Neural progenitor cell (in vitro differentiated cells): ENCODE results near the gene MKRN2OS. TPM values are rescaled to one million over a fixed set of nuclear protein-coding genes. Genes with fewer than 3 reads are reported as not detected.

Experiments
- DNase-seq: peaks from one replicate; pipeline ENCODE4 v3.0.0-alpha.2; 2016; ENCODE audit warnings: low spot score
- H2AFZ ChIP-seq: fragments of 200-600 bp; sonication (generic); replicated peaks from 2 replicates; pipeline ENCODE4 v1.6.1; 2016; ENCODE audit warnings: antibody characterized with exemption
- H3F3A ChIP-seq: fragments of 200-600 bp; sonication (generic); 2 replicates; pipeline ENCODE4 v1.6.1; 2016; ENCODE audit warnings: antibody characterized with exemption, low read depth
- H3K27ac ChIP-seq: fragments of 200-600 bp; sonication (generic); 2 replicates; pipeline ENCODE4 v1.5.1; 2016; ENCODE audit warnings: mild to moderate bottlenecking
- H3K27me3 ChIP-seq: fragments of 200-600 bp; sonication (generic); 2 replicates; pipeline ENCODE4 v1.6.1; 2016; ENCODE audit warnings: mild to moderate bottlenecking, moderate library complexity
- H3K36me3 ChIP-seq: fragments of 200-600 bp; sonication (generic); 2 replicates; pipeline ENCODE4 v1.5.1; 2016
- H3K4me1 ChIP-seq: fragments of 200-600 bp; sonication (generic); 2 replicates; pipeline ENCODE4 v1.6.1; 2016; ENCODE audit warnings: mixed run types
- H3K4me2 ChIP-seq: fragments of 200-600 bp; sonication (generic); 2 replicates; pipeline ENCODE4 v1.6.1; 2016
- H3K4me3 ChIP-seq: fragments of 200-600 bp; sonication (generic); 2 replicates; pipeline ENCODE4 v1.5.1; 2016
- H3K79me2 ChIP-seq: fragments of 200-600 bp; sonication (generic); 2 replicates; pipeline ENCODE4 v1.6.1; 2016; ENCODE audit warnings: low read depth
- H3K9ac ChIP-seq: fragments of 200-600 bp; sonication (generic); 2 replicates; pipeline ENCODE4 v1.6.1; 2016
- H3K9me3 ChIP-seq: fragments of 200-600 bp; sonication (generic); 2 replicates; pipeline ENCODE4 v1.5.1; 2016; ENCODE audit warnings: low read depth
- H4K20me1 ChIP-seq: fragments of 200-600 bp; sonication (generic); 2 replicates; pipeline ENCODE4 v1.6.1; 2016; ENCODE audit warnings: low read depth
- H3K27ac Mint-ChIP-seq: 3 replicates; pipeline ENCODE4 v1.8.0; 2021; ENCODE audit warnings: mixed read lengths
- H3K27me3 Mint-ChIP-seq: 2 replicates; pipeline ENCODE4 v1.8.0; 2022; ENCODE audit warnings: low read depth, mild to moderate bottlenecking, inconsistent platforms, moderate library complexity, mixed read lengths; ENCODE audit not compliant: insufficient read depth
- H3K36me3 Mint-ChIP-seq: 3 replicates; pipeline ENCODE4 v1.8.0; 2021; ENCODE audit warnings: mixed read lengths
- H3K4me1 Mint-ChIP-seq: 3 replicates; pipeline ENCODE4 v1.8.0; 2021; ENCODE audit warnings: mixed read lengths
- H3K4me3 Mint-ChIP-seq: 3 replicates; pipeline ENCODE4 v1.8.0; 2021; ENCODE audit warnings: mild to moderate bottlenecking, moderate library complexity, mixed read lengths
- H3K9me3 Mint-ChIP-seq: 3 replicates; pipeline ENCODE4 v1.8.0; 2020; ENCODE audit warnings: mixed read lengths
- EZH2 ChIP-seq: fragments of 200-600 bp; sonication (generic); IDR thresholded peaks from 2 replicates; pipeline ENCODE4 v1.6.1; 2017; ENCODE audit warnings: antibody characterized with exemption, mild to moderate bottlenecking, moderate library complexity
- EZH2phosphoT487 ChIP-seq: fragments of 200-600 bp; sonication (generic); IDR thresholded peaks from 2 replicates; pipeline ENCODE4 v1.6.1; 2017; ENCODE audit warnings: antibody characterized with exemption
- small RNA-seq: library from RNA; depleted of rRNA; stranded (forward); fragments of <200 nt; gene quantifications from one replicate; pipeline ENCODE3, GENCODE V24; 2015
- total RNA-seq: library from RNA; depleted of rRNA; stranded (reverse); fragments of >200 nt; gene quantifications from 2 replicates; pipeline ENCODE4 v1.2.3, GENCODE V29; 2015; ENCODE audit warnings: low replicate concordance
- TF ChIP-seq, protein P1 (sequence below): fragments of 200-600 bp; sonication (generic); IDR thresholded peaks from 2 replicates; pipeline ENCODE4 v1.5.1; 2017; ENCODE audit warnings: antibody characterized with exemption, mild to moderate bottlenecking

The MKRN2OS gene
- total RNA-seq, 1 donor from 2014 or later = not detected

DNA sequence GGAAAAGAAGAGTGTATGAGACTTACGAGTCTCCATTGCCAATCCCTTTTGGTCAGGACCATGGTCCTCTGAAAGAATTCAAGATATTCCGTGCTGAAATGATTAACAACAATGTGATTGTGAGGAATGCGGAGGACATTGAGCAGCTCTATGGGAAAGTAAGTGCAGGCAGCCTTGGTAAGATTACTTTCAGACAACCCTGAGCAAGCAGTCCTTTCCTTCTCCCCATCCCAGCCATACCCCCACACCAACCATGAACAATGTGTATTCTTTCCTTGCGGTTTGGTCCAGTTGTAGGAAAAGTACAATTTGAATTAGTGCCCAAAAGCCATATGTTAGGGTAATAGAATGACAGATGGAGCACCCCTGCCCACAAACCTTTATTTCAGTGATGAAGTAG, 55.5 kb downstream of the MKRN2OS start:
- Mint-ChIP-seq H3K27ac (no peak overlapping the region), H3K4me1 (peaks cover 16% of the 10 kb centered on the region), H3K36me3 (peaks cover 19% of the 10 kb centered on the region), H3K27me3 (no peaks in the 10 kb centered on the region), H3K9me3 (no peaks in the 10 kb centered on the region), H3K4me3 (no peak overlapping the region)
- DNase-seq = no peak
- Histone ChIP-seq H4K20me1 (peaks cover 3% of the 10 kb centered on the region), H3K4me2 (no peak overlapping the region), H3F3A (no peaks in the 10 kb centered on the region), H3K27me3 (no peaks in the 10 kb centered on the region), H3K4me1 (peaks cover 8% of the 10 kb centered on the region), H3K79me2 (peaks cover 48% of the 10 kb centered on the region), H3K4me3 (no peak overlapping the region), H3K36me3 (no peaks in the 10 kb centered on the region), H3K9ac (no peak overlapping the region), H3K9me3 (no peaks in the 10 kb centered on the region), H2AFZ (no peak overlapping the region), H3K27ac (no peak overlapping the region)
- no peak for TF ChIP-seq EZH2phosphoT487
- no peak for TF ChIP-seq EZH2
- TF ChIP-seq, protein P1, sequence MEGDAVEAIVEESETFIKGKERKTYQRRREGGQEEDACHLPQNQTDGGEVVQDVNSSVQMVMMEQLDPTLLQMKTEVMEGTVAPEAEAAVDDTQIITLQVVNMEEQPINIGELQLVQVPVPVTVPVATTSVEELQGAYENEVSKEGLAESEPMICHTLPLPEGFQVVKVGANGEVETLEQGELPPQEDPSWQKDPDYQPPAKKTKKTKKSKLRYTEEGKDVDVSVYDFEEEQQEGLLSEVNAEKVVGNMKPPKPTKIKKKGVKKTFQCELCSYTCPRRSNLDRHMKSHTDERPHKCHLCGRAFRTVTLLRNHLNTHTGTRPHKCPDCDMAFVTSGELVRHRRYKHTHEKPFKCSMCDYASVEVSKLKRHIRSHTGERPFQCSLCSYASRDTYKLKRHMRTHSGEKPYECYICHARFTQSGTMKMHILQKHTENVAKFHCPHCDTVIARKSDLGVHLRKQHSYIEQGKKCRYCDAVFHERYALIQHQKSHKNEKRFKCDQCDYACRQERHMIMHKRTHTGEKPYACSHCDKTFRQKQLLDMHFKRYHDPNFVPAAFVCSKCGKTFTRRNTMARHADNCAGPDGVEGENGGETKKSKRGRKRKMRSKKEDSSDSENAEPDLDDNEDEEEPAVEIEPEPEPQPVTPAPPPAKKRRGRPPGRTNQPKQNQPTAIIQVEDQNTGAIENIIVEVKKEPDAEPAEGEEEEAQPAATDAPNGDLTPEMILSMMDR = no peak

Small RNA genes lying within 50 kb of the gene (small RNA-seq; reads per million reads assigned to genes)
- gene RF00017 (not detected), gene RNA5SP123 (not detected), gene RNU6-377P (not detected)

Other genes with a start within 250 kb of the MKRN2OS start
- 20.4 and 21.3 TPM in 2 replicates for gene TSEN2, start 61.0 kb downstream of the MKRN2OS start, total RNA-seq
- gene MKRN2, start 11.6 kb upstream of the MKRN2OS start, total RNA-seq = 26.2 and 26.5 TPM in 2 replicates
- gene RAF1, start 118.6 kb upstream of the MKRN2OS start, total RNA-seq = 115 and 130 TPM in 2 replicates
- not detected in 2 replicates for gene TMEM40, start 213.8 kb upstream of the MKRN2OS start, total RNA-seq